Measurements from ENCODE around the gene NOP53.

NOP53 gene

GRCh38 chr19:47697863-47698609 is 47.3 kb upstream of the NOP53 start (continued):
- TF ChIP-seq ZSCAN5A (tag by site-specific recombination; IDR thresholded peaks at IDR 0.05), result no peak
- peak; percentile 73 for TF ChIP-seq IKZF3 (tag by site-specific recombination; IDR thresholded peaks at IDR 0.05)
- no peak for TF ChIP-seq KLF9 (tag by site-specific recombination; IDR thresholded peaks at IDR 0.05; ENCODE audit: low read depth)
- no peak for TF ChIP-seq ZNF600 (tag by site-specific recombination; IDR thresholded peaks at IDR 0.05)
- no peak for TF ChIP-seq ZBTB7A (tag by site-specific recombination; IDR thresholded peaks at IDR 0.05; ENCODE audit: low read depth)
- TF ChIP-seq SALL2 (tag by site-specific recombination; IDR thresholded peaks at IDR 0.05; ENCODE audit: borderline replicate concordance), result no peak
- TF ChIP-seq YY2 (tag by site-specific recombination; IDR thresholded peaks at IDR 0.05), result no peak
- TF ChIP-seq ZNF48 (tag by site-specific recombination; IDR thresholded peaks at IDR 0.05), result no peak
- TF ChIP-seq GLI2 (tag by site-specific recombination; IDR thresholded peaks at IDR 0.05; ENCODE audit: borderline replicate concordance, low read depth), result no peak
- TF ChIP-seq ZNF2 (tag by site-specific recombination; IDR thresholded peaks at IDR 0.05), result peak; percentile 74; the same call in 1 of the 2 replicates
- TF ChIP-seq ZNF391 (tag by site-specific recombination; IDR thresholded peaks at IDR 0.05; ENCODE audit: borderline replicate concordance, low read depth), result peak; percentile 73
- no peak for TF ChIP-seq ZNF157 (tag by site-specific recombination; IDR thresholded peaks at IDR 0.05)
- TF ChIP-seq ZNF664 (tag by site-specific recombination; IDR thresholded peaks at IDR 0.05), result no peak
- peak; percentile 93 for TF ChIP-seq ZNF654 (tag by site-specific recombination; IDR thresholded peaks at IDR 0.05; ENCODE audit: low read depth)
- no peak for TF ChIP-seq ZNF747 (tag by site-specific recombination; IDR thresholded peaks at IDR 0.05)
- TF ChIP-seq ZEB2 (tag by site-specific recombination; IDR thresholded peaks at IDR 0.05), result peak; percentile 31; the same call in 1 of the 2 replicates
- TF ChIP-seq ZFP41 (tag by site-specific recombination; IDR thresholded peaks at IDR 0.05; ENCODE audit: borderline replicate concordance), result no peak
- no peak for TF ChIP-seq ZNF837 (tag by site-specific recombination; IDR thresholded peaks at IDR 0.05)
- TF ChIP-seq ZNF785 (tag by site-specific recombination; IDR thresholded peaks at IDR 0.05), result peak; percentile 51; the same call in 1 of the 2 replicates
- TF ChIP-seq, protein P1, sequence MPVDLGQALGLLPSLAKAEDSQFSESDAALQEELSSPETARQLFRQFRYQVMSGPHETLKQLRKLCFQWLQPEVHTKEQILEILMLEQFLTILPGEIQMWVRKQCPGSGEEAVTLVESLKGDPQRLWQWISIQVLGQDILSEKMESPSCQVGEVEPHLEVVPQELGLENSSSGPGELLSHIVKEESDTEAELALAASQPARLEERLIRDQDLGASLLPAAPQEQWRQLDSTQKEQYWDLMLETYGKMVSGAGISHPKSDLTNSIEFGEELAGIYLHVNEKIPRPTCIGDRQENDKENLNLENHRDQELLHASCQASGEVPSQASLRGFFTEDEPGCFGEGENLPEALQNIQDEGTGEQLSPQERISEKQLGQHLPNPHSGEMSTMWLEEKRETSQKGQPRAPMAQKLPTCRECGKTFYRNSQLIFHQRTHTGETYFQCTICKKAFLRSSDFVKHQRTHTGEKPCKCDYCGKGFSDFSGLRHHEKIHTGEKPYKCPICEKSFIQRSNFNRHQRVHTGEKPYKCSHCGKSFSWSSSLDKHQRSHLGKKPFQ (tag by site-specific recombination; IDR thresholded peaks at IDR 0.05), result no peak
- TF ChIP-seq CTCF (tag by site-specific recombination; IDR thresholded peaks at IDR 0.05), result peak; percentile 97
- no peak for TF ChIP-seq ZNF169 (tag by site-specific recombination; IDR thresholded peaks at IDR 0.05)
- no peak for TF ChIP-seq TSHZ1 (tag by site-specific recombination; IDR thresholded peaks at IDR 0.05; ENCODE audit: borderline replicate concordance)
- TF ChIP-seq ZSCAN4 (tag by site-specific recombination; IDR thresholded peaks at IDR 0.05), result 0 out of 2 replicates have a peak, but pooled peaks have one; percentile 30
- TF ChIP-seq ZNF561 (tag by site-specific recombination; IDR thresholded peaks at IDR 0.05; ENCODE audit: borderline replicate concordance), result peak; percentile 43; the same call in 1 of the 2 replicates
- peak; percentile 27; the same call in 1 of the 2 replicates for TF ChIP-seq ZNF623 (tag by site-specific recombination; IDR thresholded peaks at IDR 0.05)
- TF ChIP-seq ZNF138 (tag by site-specific recombination; IDR thresholded peaks at IDR 0.05; ENCODE audit: borderline replicate concordance), result no peak
- TF ChIP-seq ZNF76 (tag by site-specific recombination; IDR thresholded peaks at IDR 0.05; ENCODE audit: borderline replicate concordance, low read depth), result no peak
- TF ChIP-seq, protein P2, sequence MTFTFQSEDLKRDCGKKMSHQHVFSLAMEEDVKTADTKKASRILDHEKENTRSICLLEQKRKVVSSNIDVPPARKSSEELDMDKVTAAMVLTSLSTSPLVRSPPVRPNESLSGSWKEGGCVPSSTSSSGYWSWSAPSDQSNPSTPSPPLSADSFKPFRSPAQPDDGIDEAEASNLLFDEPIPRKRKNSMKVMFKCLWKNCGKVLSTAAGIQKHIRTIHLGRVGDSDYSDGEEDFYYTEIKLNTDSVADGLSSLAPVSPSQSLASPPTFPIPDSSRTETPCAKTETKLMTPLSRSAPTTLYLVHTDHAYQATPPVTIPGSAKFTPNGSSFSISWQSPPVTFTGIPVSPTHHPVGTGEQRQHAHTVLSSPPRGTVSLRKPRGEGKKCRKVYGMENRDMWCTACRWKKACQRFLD (tag by site-specific recombination; IDR thresholded peaks at IDR 0.05), result no peak
